Measurements from ENCODE around the gene GPRC5D.

Gene GPRC5D

GRCh38 chr12:12915656-12916055 is 36.3 kb downstream of the GPRC5D start:
- H3K4me3 ChIP-seq (ENCODE audit: low read depth, low read length), result no peak overlapping the region
- POLR2A ChIA-PET, result no interaction called here
- no peak for DNase-seq (ENCODE audit: low read depth, low spot score)
- CTCF ChIA-PET, result interaction anchor here (0.8 to 7.7 kb wide), 53 partner anchors 10 to 1252 kb away, joined by 3 to 173 read pairs (median 5); partner anchors contain the start of gene GPRC5A
- TF ChIP-seq CTCF (IDR thresholded peaks at IDR 0.05; ENCODE audit: insufficient read depth, low read length, missing control alignments), result no peak

- DNase-seq (ENCODE audit: low read depth, low spot score), result no peak
- POLR2A ChIA-PET, result no interaction called here
- no peak for TF ChIP-seq CTCF (IDR thresholded peaks at IDR 0.05; ENCODE audit: insufficient read depth, low read length, missing control alignments)
- CTCF ChIA-PET, result interaction anchor here (1.3 to 7.7 kb wide), 5 partner anchors 63 to 343 kb away, joined by 3 to 173 read pairs (median 47); no protein-coding TSS in a partner anchor
- no peak overlapping the region for H3K4me3 ChIP-seq (ENCODE audit: low read depth, low read length)
Measured at GRCh38 chr12:12912711-12913110, 39.3 kb downstream of the GPRC5D start.

GRCh38 chr12:12909995-12910420 is 42.0 kb downstream of the GPRC5D start:
- CTCF ChIA-PET, result interaction anchor here (0.7 to 1.7 kb wide), 6 partner anchors 10 to 325 kb away, joined by 3 to 4 read pairs (median 3); no protein-coding TSS in a partner anchor
- DNase-seq (ENCODE audit: low read depth, low spot score), result no peak
- TF ChIP-seq CTCF (IDR thresholded peaks at IDR 0.05; ENCODE audit: insufficient read depth, low read length, missing control alignments), result no peak
- POLR2A ChIA-PET, result no interaction called here
- H3K4me3 ChIP-seq (ENCODE audit: low read depth, low read length), result no peak overlapping the region

GRCh38 chr12:12909228-12909994 is 42.6 kb downstream of the GPRC5D start:
- DNase-seq (ENCODE audit: low read depth, low spot score), result no peak
- ChIA-PET CTCF (interaction anchor here (0.7 to 1.7 kb wide), 6 partner anchors 11 to 325 kb away, joined by 3 to 4 read pairs (median 3); no protein-coding TSS in a partner anchor), POLR2A (no interaction called here)
- H3K4me3 ChIP-seq (ENCODE audit: low read depth, low read length), result no peak overlapping the region
- no peak for TF ChIP-seq CTCF (IDR thresholded peaks at IDR 0.05; ENCODE audit: insufficient read depth, low read length, missing control alignments)

- TF ChIP-seq CTCF (IDR thresholded peaks at IDR 0.05; ENCODE audit: insufficient read depth, low read length, missing control alignments), result no peak
- CTCF ChIA-PET, result interaction anchor here (0.7 to 5.8 kb wide), 4 partner anchors 8 to 252 kb away, joined by 3 to 35 read pairs (median 3); no protein-coding TSS in a partner anchor
- DNase-seq (ENCODE audit: low read depth, low spot score), result no peak
- POLR2A ChIA-PET, result no interaction called here
- no peak overlapping the region for H3K4me3 ChIP-seq (ENCODE audit: low read depth, low read length)
Measured at GRCh38 chr12:12908711-12909110, 43.3 kb downstream of the GPRC5D start.

- TF ChIP-seq CTCF (IDR thresholded peaks at IDR 0.05; ENCODE audit: insufficient read depth, low read length, missing control alignments), result no peak
- H3K4me3 ChIP-seq (ENCODE audit: low read depth, low read length), result no peak overlapping the region
- ChIA-PET POLR2A (no interaction called here), CTCF (interaction anchor here (0.7 to 5.8 kb wide), 6 partner anchors 8 to 252 kb away, joined by 3 to 35 read pairs (median 3); partner anchors contain the start of gene GPRC5A)
- no peak for DNase-seq (ENCODE audit: low read depth, low spot score)
Measured at GRCh38 chr12:12908252-12908651, 43.7 kb downstream of the GPRC5D start.

Data from AG04449 (cell line).